ENCODE measurements around the gene OBSL1. TPM values are rescaled to one million over a fixed set of nuclear protein-coding genes. Genes with fewer than 3 reads are reported as not detected.

Gene OBSL1
- total RNA-seq, 2 donors from 2014 or later = 121 to 187 TPM

GRCh38 chr2:219570194-219570923 lies 980 bp downstream of the OBSL1 start:
- ATAC-seq = peak; percentile 31 to 42
- no peak for DNase-seq
- intact Hi-C loops (cut with DNase I) = loop anchor here in 1 of 2 donors (2.0 kb wide), 1 partner anchor 72 kb away; no protein-coding TSS in a partner anchor

- no peak for ATAC-seq
- intact Hi-C loops (cut with DNase I) = loop anchor here in 1 of 2 donors (2.0 kb wide), 1 partner anchor 73 kb away; no protein-coding TSS in a partner anchor
- no peak for DNase-seq
These were observed 1.7 kb downstream of the OBSL1 start for GRCh38 chr2:219569635-219570034.

- DNase-seq = no peak
- ATAC-seq = no peak
- intact Hi-C loops (cut with DNase I) = no loop called here
These were observed 2.3 kb downstream of the OBSL1 start for GRCh38 chr2:219569041-219569440.

GRCh38 chr2:219567791-219568361 lies 3.5 kb downstream of the OBSL1 start:
- intact Hi-C loops (cut with DNase I) = no loop called here

GRCh38 chr2:219567131-219567530 lies 4.2 kb downstream of the OBSL1 start:
- intact Hi-C loops (cut with DNase I) = no loop called here
- DNase-seq = no peak
- no peak for ATAC-seq

More at GRCh38 chr2:219567791-219568361, 3.5 kb downstream of the OBSL1 start:
- ATAC-seq (no peak), DNase-seq (no peak)

GRCh38 chr2:219566640-219567039 lies 4.7 kb downstream of the OBSL1 start:
- DNase-seq (no peak), ATAC-seq (no peak)
- intact Hi-C loops (cut with DNase I) = no loop called here

- intact Hi-C loops (cut with DNase I) = no loop called here
- no peak for ATAC-seq
- no peak for DNase-seq
These were observed 5.9 kb downstream of the OBSL1 start for GRCh38 chr2:219565130-219566080.

GRCh38 chr2:219563271-219563928 lies 7.9 kb downstream of the OBSL1 start:
- ATAC-seq (no peak), DNase-seq (no peak)
- intact Hi-C loops (cut with DNase I) = no loop called here

GRCh38 chr2:219562049-219563020 lies 9.0 kb downstream of the OBSL1 start:
- intact Hi-C loops (cut with DNase I) = no loop called here
- ATAC-seq (no peak), DNase-seq (no peak)

GRCh38 chr2:219561179-219562048 lies 9.9 kb downstream of the OBSL1 start:
- DNase-seq (no peak), ATAC-seq (peak in 1 of 2 donors; percentile 25)
- intact Hi-C loops (cut with DNase I) = no loop called here

- no peak for ATAC-seq
- intact Hi-C loops (cut with DNase I) = no loop called here
- DNase-seq = no peak
These were observed 10.5 kb downstream of the OBSL1 start for GRCh38 chr2:219560893-219561178.

- intact Hi-C loops (cut with DNase I) = no loop called here
- ATAC-seq (peak; percentile 4 to 13), DNase-seq (no peak)
These were observed 11.1 kb downstream of the OBSL1 start for GRCh38 chr2:219560037-219560892.

GRCh38 chr2:219559156-219559915 lies 12.0 kb downstream of the OBSL1 start:
- ATAC-seq = no peak
- intact Hi-C loops (cut with DNase I) = no loop called here
- DNase-seq = no peak

GRCh38 chr2:219557791-219558785 lies 13.3 kb downstream of the OBSL1 start:
- ATAC-seq (no peak), DNase-seq (no peak)
- intact Hi-C loops (cut with DNase I) = no loop called here

GRCh38 chr2:219557320-219557719 lies 14.0 kb downstream of the OBSL1 start:
- DNase-seq (peak; percentile 21), ATAC-seq (no peak)
- intact Hi-C loops (cut with DNase I) = no loop called here
